BE2C (cell line): ENCODE results near the gene EPM2AIP1.

Experiments used
- DNase-seq: peaks from one replicate; pipeline ENCODE4 v3.0.0-alpha.2; 2020
- H3K27me3 ChIP-seq: fragments of 250-450 bp; sonication (Bioruptor Pico); 2 replicates; pipeline ENCODE4 v1.5.1; 2020; ENCODE audit warnings: mild to moderate bottlenecking
- H3K36me3 ChIP-seq: fragments of 250-450 bp; sonication (Bioruptor Pico); 2 replicates; pipeline ENCODE4 v1.5.1; 2020; ENCODE audit warnings: mild to moderate bottlenecking
- H3K4me1 ChIP-seq: fragments of 250-450 bp; sonication (Bioruptor Pico); 2 replicates; pipeline ENCODE4 v1.5.1; 2020
- H3K4me3 ChIP-seq: 2 replicates; pipeline ENCODE4 v1.5.1; 2011; ENCODE audit warnings: low read depth, low read length
- H3K9me3 ChIP-seq: fragments of 250-450 bp; sonication (Bioruptor Pico); 2 replicates; pipeline ENCODE4 v1.5.1; 2020
- TF ChIP-seq, protein P1 (sequence below): IDR thresholded peaks from 2 replicates; pipeline ENCODE4 v1.5.1; 2012; ENCODE audit warnings: mild to moderate bottlenecking, low read depth, low read length

Gene EPM2AIP1

DNA sequence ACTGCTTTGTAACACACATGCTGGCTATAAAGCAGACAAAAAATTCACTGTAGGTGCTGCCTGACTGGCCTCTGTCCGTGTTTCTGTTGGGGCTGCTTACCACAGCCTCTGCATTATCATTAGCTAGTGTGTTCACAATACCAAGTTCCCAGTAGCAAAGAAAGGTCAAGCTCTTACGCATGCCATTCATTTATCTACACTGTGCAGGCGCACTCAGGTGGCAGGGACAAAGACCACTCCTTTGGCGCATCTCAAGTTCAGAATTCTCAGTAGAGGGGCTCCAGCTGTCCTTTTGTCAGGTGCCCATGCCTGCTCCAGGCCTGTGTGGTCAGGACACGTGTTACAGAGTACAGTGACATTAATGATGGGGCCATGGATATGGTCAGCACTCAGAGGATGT is 22.7 kb upstream of the EPM2AIP1 start:
- TF ChIP-seq, protein P1, sequence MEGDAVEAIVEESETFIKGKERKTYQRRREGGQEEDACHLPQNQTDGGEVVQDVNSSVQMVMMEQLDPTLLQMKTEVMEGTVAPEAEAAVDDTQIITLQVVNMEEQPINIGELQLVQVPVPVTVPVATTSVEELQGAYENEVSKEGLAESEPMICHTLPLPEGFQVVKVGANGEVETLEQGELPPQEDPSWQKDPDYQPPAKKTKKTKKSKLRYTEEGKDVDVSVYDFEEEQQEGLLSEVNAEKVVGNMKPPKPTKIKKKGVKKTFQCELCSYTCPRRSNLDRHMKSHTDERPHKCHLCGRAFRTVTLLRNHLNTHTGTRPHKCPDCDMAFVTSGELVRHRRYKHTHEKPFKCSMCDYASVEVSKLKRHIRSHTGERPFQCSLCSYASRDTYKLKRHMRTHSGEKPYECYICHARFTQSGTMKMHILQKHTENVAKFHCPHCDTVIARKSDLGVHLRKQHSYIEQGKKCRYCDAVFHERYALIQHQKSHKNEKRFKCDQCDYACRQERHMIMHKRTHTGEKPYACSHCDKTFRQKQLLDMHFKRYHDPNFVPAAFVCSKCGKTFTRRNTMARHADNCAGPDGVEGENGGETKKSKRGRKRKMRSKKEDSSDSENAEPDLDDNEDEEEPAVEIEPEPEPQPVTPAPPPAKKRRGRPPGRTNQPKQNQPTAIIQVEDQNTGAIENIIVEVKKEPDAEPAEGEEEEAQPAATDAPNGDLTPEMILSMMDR = no peak
- Histone ChIP-seq H3K36me3 (peaks cover 11% of the 10 kb centered on the region), H3K9me3 (no peaks in the 10 kb centered on the region), H3K27me3 (no peaks in the 10 kb centered on the region), H3K4me1 (no peaks in the 10 kb centered on the region), H3K4me3 (no peak overlapping the region)
- DNase-seq = no peak

DNA sequence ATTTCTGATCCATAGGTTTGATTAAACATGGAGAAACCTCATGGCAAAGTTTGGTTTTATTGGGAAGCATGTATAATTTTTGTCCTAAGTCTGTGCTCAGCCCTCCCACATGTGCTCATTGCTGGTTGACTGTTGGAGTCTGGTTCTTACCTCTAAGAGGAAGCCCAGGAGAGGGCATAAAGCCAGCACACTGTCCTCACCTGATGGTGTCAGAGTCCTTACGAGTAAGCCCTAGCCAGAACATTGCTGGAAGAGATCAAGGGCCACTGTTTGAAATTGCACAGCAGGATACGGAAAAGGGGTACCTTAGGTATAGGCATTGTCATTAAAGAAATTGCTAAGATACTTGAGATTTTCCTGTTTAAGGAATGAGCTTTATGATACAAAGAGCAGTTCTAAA is 21.7 kb upstream of the EPM2AIP1 start:
- Histone ChIP-seq H3K27me3 (no peaks in the 10 kb centered on the region), H3K4me1 (no peaks in the 10 kb centered on the region), H3K36me3 (peaks cover 8% of the 10 kb centered on the region), H3K9me3 (no peaks in the 10 kb centered on the region), H3K4me3 (no peak overlapping the region)
- TF ChIP-seq, protein P1 = no peak
- no peak for DNase-seq

DNA sequence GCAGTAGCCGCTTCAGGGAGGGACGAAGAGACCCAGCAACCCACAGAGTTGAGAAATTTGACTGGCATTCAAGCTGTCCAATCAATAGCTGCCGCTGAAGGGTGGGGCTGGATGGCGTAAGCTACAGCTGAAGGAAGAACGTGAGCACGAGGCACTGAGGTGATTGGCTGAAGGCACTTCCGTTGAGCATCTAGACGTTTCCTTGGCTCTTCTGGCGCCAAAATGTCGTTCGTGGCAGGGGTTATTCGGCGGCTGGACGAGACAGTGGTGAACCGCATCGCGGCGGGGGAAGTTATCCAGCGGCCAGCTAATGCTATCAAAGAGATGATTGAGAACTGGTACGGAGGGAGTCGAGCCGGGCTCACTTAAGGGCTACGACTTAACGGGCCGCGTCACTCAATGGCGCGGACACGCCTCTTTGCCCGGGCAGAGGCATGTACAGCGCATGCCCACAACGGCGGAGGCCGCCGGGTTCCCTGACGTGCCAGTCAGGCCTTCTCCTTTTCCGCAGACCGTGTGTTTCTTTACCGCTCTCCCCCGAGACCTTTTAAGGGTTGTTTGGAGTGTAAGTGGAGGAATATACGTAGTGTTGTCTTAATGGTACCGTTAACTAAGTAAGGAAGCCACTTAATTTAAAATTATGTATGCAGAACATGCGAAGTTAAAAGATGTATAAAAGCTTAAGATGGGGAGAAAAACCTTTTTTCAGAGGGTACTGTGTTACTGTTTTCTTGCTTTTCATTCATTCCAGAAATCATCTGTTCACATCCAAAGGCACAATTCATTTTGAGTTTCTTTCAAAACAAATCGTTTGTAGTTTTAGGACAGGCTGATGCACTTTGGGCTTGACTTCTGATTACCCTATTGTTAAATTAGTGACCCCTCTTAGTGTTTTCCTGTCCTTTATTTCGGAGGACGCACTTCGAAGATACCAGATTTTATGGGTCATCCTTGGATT is 674 bp upstream of the EPM2AIP1 start, which contains the start of gene MLH1:
Gene MLH1 (plus strand): TSS at position 193 of the 958 bp plus-strand sequence. CDS start 30 bp downstream, at position 223.
- Histone ChIP-seq H3K9me3 (no peaks in the 10 kb centered on the region), H3K4me3 (peak within 1 kb of the TSS; percentile 95), H3K4me1 (no peaks in the 10 kb centered on the region), H3K27me3 (no peaks in the 10 kb centered on the region), H3K36me3 (peaks cover 4% of the 10 kb centered on the region)
- DNase-seq = peak; percentile 87
- TF ChIP-seq, protein P1 = no peak

DNA sequence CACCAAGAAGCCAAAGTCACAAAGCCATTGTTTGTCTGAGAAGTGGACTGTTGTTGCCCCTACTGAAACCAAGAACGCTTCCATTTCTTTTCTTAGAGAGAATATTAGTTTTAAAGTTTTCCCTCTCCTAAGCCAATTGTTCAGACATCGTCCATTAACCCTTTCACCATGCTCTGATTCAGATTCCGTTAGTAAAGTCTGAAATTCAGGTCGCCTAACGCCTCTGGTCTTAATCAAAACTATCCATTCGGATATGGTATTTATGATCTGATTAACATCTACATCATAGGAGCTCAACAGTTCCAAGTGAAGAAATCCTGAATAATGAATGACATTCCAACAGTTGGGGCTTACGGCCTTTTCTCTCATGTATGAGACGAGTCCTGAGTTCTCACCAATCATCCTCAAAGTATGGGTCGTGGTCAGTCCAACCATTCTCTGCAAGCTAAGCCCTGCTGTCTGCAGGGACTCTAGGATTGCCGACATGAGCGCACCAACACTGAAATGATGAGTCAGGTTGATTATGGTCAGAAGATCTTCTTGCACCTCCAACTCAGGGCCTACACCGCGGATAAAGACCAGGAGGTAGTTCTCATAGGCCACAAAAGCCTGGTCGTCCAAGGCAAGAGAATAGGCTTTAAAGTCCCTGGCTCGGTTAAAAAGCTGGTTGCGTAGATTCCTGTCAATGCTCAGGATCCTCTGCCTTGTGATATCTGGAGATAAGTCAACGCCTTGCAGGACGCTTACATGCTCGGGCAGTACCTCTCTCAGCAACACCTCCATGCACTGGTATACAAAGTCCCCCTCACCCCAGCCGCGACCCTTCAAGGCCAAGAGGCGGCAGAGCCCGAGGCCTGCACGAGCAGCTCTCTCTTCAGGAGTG is 767 bp downstream of the EPM2AIP1 start:
- TF ChIP-seq, protein P1 = no peak
- Histone ChIP-seq H3K4me3 (peak overlapping the region; percentile 95), H3K9me3 (no peaks in the 10 kb centered on the region), H3K36me3 (peaks cover 4% of the 10 kb centered on the region; the same call in 1 of the 2 replicates), H3K4me1 (no peaks in the 10 kb centered on the region), H3K27me3 (no peaks in the 10 kb centered on the region)
- DNase-seq = no peak

DNA sequence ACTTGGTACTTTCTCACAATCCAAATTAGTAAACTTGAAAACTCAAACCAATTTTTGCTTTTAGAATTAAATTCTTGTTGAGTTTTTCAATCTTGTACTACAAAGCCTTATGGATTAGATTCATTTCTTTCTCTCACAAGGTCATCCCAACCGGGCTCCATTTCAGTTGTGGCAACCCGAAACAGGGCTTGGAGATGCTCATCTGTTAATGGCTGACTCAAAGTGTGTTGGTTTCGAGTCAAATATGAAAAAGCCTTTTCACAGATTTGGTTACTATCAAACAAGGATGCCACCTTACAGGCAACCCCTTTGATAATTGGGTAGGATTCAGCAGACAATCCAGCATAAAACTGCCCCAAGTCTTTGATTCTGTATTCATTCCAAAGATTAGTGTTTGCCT is 1.8 kb downstream of the EPM2AIP1 start:
- H3K36me3 ChIP-seq = peaks cover 4% of the 10 kb centered on the region; the same call in 1 of the 2 replicates
- no peak for DNase-seq
- TF ChIP-seq, protein P1 = no peak

More for the DNA sequence above, 1.8 kb downstream of the EPM2AIP1 start:
- no peaks in the 10 kb centered on the region for H3K9me3 ChIP-seq
- H3K27me3 ChIP-seq = no peaks in the 10 kb centered on the region
- peak overlapping the region; percentile 95 for H3K4me3 ChIP-seq
- no peaks in the 10 kb centered on the region for H3K4me1 ChIP-seq
